VCaP (cell line): ENCODE results near the gene NME7.

Source experiments
- H3K27ac ChIP-seq: fragments of 450-650 bp; 2 replicates; pipeline ENCODE4 v1.5.1; 2017
- CTCF ChIP-seq: fragments of 450-650 bp; conservative IDR thresholded peaks from 2 replicates; pipeline ENCODE4 v1.5.1; 2017; ENCODE audit warnings: mild to moderate bottlenecking, moderate library complexity

Gene NME7

GRCh38 chr1:169103480-169103893 is 264.1 kb downstream of the NME7 start:
- TF ChIP-seq CTCF, result no peak
- H3K27ac ChIP-seq, result no peak overlapping the region

DNA sequence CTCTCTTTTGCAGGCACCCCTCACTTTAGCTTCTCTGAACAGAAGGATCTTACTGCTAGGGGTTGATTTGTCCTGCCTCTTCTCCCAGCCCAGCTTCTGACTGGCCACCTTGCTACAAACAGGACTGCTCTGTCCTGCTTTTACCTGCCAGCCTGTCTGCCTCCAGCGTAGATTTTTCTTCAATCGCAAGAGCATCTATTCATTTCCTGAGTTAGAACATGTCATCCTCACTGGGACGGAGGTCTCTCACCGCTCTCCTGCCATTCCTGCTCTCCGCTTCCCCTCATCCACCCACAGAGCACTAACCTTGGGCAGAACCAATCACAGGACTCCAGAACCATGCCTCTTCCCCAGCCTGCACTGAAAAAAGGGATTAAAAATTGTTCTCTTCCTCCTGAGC is 264.6 kb downstream of the NME7 start:
- no peak overlapping the region for H3K27ac ChIP-seq
- no peak for TF ChIP-seq CTCF

DNA sequence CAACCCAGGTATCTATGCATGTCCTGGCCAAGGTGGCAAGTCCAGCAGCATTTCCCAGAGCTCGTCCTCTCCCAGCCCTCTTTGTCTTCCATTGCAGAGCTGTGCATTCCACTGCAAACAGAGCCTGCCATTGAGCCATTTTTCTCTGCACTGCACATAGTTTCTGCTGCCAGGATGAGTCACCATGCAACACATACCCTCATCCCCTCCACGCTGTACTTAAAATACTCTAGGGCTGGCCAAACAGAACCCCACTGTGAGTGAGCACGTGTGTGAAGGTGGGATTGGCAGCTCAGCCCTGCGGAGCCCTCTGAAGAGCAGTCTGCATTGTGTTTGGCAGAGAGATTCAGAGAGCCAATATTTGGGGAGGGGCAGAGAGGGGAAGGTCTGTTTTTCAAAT is 265.0 kb downstream of the NME7 start:
- H3K27ac ChIP-seq, result no peak overlapping the region

GRCh38 chr1:169100651-169101088 is 266.9 kb downstream of the NME7 start:
- no peak overlapping the region for H3K27ac ChIP-seq
- TF ChIP-seq CTCF, result no peak

More for the DNA sequence above, 265.0 kb downstream of the NME7 start:
- no peak for TF ChIP-seq CTCF

- TF ChIP-seq CTCF, result no peak
Measured at GRCh38 chr1:169100208-169100607, 267.4 kb downstream of the NME7 start.

DNA sequence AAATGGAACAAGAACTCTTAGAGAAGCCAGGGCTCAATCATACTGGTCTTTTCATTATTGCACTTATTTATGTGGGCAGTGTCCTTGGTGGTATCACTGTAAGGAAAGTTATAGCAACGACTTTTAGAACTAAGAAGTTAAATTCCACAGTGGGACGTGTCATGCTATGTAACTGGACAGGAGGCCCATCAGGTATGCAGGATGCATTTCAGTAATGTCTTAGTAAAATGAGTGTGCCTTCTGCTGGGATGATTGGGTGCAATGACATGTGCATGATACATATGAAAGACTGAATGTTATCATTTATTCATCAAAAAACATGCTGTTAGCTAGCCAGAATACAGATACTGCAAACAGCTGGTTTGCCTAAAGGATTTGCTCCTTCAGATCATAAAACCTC is 268.0 kb downstream of the NME7 start:
- TF ChIP-seq CTCF, result no peak
- H3K27ac ChIP-seq, result no peak overlapping the region

More at GRCh38 chr1:169100208-169100607, 267.4 kb downstream of the NME7 start:
- H3K27ac ChIP-seq, result no peak overlapping the region

GRCh38 chr1:169098380-169098779 is 269.2 kb downstream of the NME7 start:
- no peak overlapping the region for H3K27ac ChIP-seq
- TF ChIP-seq CTCF, result no peak
